Nephron progenitor cell (in vitro differentiated cells): ENCODE results near the gene TGM5.

ENCODE experiments used
- DNase-seq: peaks from one replicate; pipeline ENCODE4 v3.0.0; 2021
- H3K27ac Mint-ChIP-seq: 2 replicates; pipeline ENCODE4 v1.8.0; 2021; ENCODE audit warnings: mild to moderate bottlenecking, moderate library complexity, mixed read lengths
- H3K27me3 Mint-ChIP-seq: 2 replicates; pipeline ENCODE4 v1.8.0; 2021; ENCODE audit warnings: mild to moderate bottlenecking, low read depth, mixed read lengths; ENCODE audit not compliant: poor library complexity
- H3K36me3 Mint-ChIP-seq: 2 replicates; pipeline ENCODE4 v1.8.0; 2021; ENCODE audit warnings: low read depth, mixed read lengths
- H3K4me1 Mint-ChIP-seq: 2 replicates; pipeline ENCODE4 v1.8.0; 2021; ENCODE audit warnings: mixed read lengths
- H3K4me3 Mint-ChIP-seq: 2 replicates; pipeline ENCODE4 v1.8.0; 2021; ENCODE audit warnings: mild to moderate bottlenecking, moderate library complexity, mixed read lengths
- H3K9me3 Mint-ChIP-seq: 2 replicates; pipeline ENCODE4 v1.8.0; 2021; ENCODE audit warnings: mild to moderate bottlenecking, moderate library complexity, mixed read lengths
- CTCF ChIP-seq: fragments of 200-600 bp; sonication (generic); IDR thresholded peaks from 2 replicates; pipeline ENCODE4 v1.5.0; 2021; ENCODE audit warnings: antibody characterized with exemption

TGM5 gene

GRCh38 chr15:43249236-43249635 lies 17.5 kb downstream of the TGM5 start:
- Mint-ChIP-seq H3K4me1 (no peaks in the 10 kb centered on the region), H3K36me3 (no peaks in the 10 kb centered on the region), H3K9me3 (no peaks in the 10 kb centered on the region), H3K27me3 (peaks cover 34% of the 10 kb centered on the region), H3K27ac (no peak overlapping the region), H3K4me3 (no peak overlapping the region)
- DNase-seq = no peak
- no peak for TF ChIP-seq CTCF

GRCh38 chr15:43246261-43246774 lies 20.4 kb downstream of the TGM5 start:
- no peak overlapping the region for H3K4me3 Mint-ChIP-seq
- no peaks in the 10 kb centered on the region for H3K4me1 Mint-ChIP-seq
- H3K27ac Mint-ChIP-seq = no peak overlapping the region
- no peak for DNase-seq
- no peaks in the 10 kb centered on the region for H3K36me3 Mint-ChIP-seq
- H3K9me3 Mint-ChIP-seq = no peaks in the 10 kb centered on the region
- no peak for TF ChIP-seq CTCF
- peaks cover 41% of the 10 kb centered on the region for H3K27me3 Mint-ChIP-seq

- Mint-ChIP-seq H3K4me1 (no peaks in the 10 kb centered on the region), H3K27me3 (peaks cover 47% of the 10 kb centered on the region)
- TF ChIP-seq CTCF = no peak
Measured at GRCh38 chr15:43244092-43244491, 22.6 kb downstream of the TGM5 start.

GRCh38 chr15:43243020-43243645 lies 23.6 kb downstream of the TGM5 start:
- TF ChIP-seq CTCF = no peak
- no peak overlapping the region for H3K27ac Mint-ChIP-seq
- peaks cover 8% of the 10 kb centered on the region for H3K4me1 Mint-ChIP-seq
- H3K27me3 Mint-ChIP-seq = peaks cover 49% of the 10 kb centered on the region
- no peak for DNase-seq
- no peaks in the 10 kb centered on the region for H3K36me3 Mint-ChIP-seq
- H3K4me3 Mint-ChIP-seq = no peak overlapping the region
- no peaks in the 10 kb centered on the region for H3K9me3 Mint-ChIP-seq

More at GRCh38 chr15:43244092-43244491, 22.6 kb downstream of the TGM5 start:
- no peak for DNase-seq
- H3K27ac Mint-ChIP-seq = no peak overlapping the region
- H3K9me3 Mint-ChIP-seq = no peaks in the 10 kb centered on the region
- no peaks in the 10 kb centered on the region for H3K36me3 Mint-ChIP-seq
- no peak overlapping the region for H3K4me3 Mint-ChIP-seq

- no peak for DNase-seq
- H3K27me3 Mint-ChIP-seq = peaks cover 47% of the 10 kb centered on the region
- H3K36me3 Mint-ChIP-seq = no peaks in the 10 kb centered on the region
- H3K9me3 Mint-ChIP-seq = no peaks in the 10 kb centered on the region
- H3K27ac Mint-ChIP-seq = no peak overlapping the region
- peaks cover 13% of the 10 kb centered on the region for H3K4me1 Mint-ChIP-seq
- TF ChIP-seq CTCF = no peak
- H3K4me3 Mint-ChIP-seq = no peak overlapping the region
Measured at GRCh38 chr15:43242616-43243015, 24.1 kb downstream of the TGM5 start.

- DNase-seq = no peak
- peaks cover 41% of the 10 kb centered on the region for H3K27me3 Mint-ChIP-seq
- TF ChIP-seq CTCF = no peak
- no peaks in the 10 kb centered on the region for H3K9me3 Mint-ChIP-seq
- H3K27ac Mint-ChIP-seq = no peak overlapping the region
- H3K4me3 Mint-ChIP-seq = no peak overlapping the region
- no peaks in the 10 kb centered on the region for H3K36me3 Mint-ChIP-seq
- H3K4me1 Mint-ChIP-seq = peaks cover 16% of the 10 kb centered on the region
Measured at GRCh38 chr15:43241100-43241499, 25.6 kb downstream of the TGM5 start.
